Tibial nerve (tissue), 3 donors: ENCODE results near the gene LCE2D.

Experiments
- POLR2A ChIP-seq, 2 donors: fragments of 450-650 bp; IDR thresholded peaks; one replicate each; pipeline ENCODE4 v1.6.1; 2017; ENCODE audit warnings: antibody characterized with exemption in 2 of 2, mild to moderate bottlenecking in 2 of 2, moderate library complexity in 2 of 2
- TF ChIP-seq, protein P1 (sequence below), 5 experiments: fragments of 200-600 bp in 3 of 5; fragments of 450-650 bp in 2 of 5; sonication (generic) in 3 of 5; IDR thresholded peaks; one replicate each; pipeline ENCODE4 v1.5.1; 2016 to 2019; ENCODE audit warnings: antibody characterized with exemption in 5 of 5, mild to moderate bottlenecking in 3 of 5, moderate library complexity in 2 of 5

DNA sequence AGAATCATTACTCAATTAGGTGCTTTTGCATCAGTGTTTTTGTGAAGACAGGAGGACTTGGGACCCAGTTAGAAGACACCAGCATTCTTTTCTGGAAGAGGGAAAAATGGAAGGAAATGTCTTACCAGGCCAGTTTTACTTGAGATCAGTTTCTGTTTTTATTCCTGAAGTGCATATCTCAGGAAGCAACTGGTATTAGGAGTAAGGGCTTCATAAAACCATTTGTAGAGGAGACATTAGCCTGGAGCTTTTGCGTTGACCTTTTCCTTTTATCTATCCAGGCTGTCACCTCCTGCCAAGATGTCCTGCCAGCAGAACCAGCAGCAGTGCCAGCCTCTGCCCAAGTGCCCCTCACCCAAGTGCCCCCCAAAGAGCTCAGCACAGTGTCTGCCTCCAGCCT is 49.7 kb upstream of the LCE2D start, which contains the start of gene LCE3B:
- TF ChIP-seq POLR2A (IDR thresholded peaks at IDR 0.05) = no peak
- TF ChIP-seq, protein P1, sequence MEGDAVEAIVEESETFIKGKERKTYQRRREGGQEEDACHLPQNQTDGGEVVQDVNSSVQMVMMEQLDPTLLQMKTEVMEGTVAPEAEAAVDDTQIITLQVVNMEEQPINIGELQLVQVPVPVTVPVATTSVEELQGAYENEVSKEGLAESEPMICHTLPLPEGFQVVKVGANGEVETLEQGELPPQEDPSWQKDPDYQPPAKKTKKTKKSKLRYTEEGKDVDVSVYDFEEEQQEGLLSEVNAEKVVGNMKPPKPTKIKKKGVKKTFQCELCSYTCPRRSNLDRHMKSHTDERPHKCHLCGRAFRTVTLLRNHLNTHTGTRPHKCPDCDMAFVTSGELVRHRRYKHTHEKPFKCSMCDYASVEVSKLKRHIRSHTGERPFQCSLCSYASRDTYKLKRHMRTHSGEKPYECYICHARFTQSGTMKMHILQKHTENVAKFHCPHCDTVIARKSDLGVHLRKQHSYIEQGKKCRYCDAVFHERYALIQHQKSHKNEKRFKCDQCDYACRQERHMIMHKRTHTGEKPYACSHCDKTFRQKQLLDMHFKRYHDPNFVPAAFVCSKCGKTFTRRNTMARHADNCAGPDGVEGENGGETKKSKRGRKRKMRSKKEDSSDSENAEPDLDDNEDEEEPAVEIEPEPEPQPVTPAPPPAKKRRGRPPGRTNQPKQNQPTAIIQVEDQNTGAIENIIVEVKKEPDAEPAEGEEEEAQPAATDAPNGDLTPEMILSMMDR (IDR thresholded peaks at IDR 0.05) = no peak
